ENCODE measurements around the gene TMEM272. TPM values are rescaled to one million over a fixed set of nuclear protein-coding genes. Genes with fewer than 3 reads are reported as not detected.

The TMEM272 gene
- total and polyA plus RNA-seq, 2 experiments from 2014 or later: 0.11 to 0.76 TPM

- TF ChIP-seq STAT1 (IDR thresholded peaks at IDR 0.05; ENCODE audit: unreplicated experiment) (no peak), JUNB (IDR thresholded peaks at IDR 0.05; ENCODE audit: unreplicated experiment) (no peak)
Observed at GRCh38 chr13:51768378-51768921, 76.5 kb downstream of the TMEM272 start (continued).

GRCh38 chr13:51767100-51767499, 77.9 kb downstream of the TMEM272 start:
- Mint-ChIP-seq H3K27me3 (ENCODE audit: insufficient read depth, low read depth, poor library complexity) (peaks cover 21% of the 10 kb centered on the region), H3K4me1 (peaks cover 35% of the 10 kb centered on the region), H3K4me3 (no peak overlapping the region), H3K36me3 (ENCODE audit: low read depth) (peaks cover 12% of the 10 kb centered on the region), H3K27ac (no peak overlapping the region), H3K9me3 (no peaks in the 10 kb centered on the region)
- TF ChIP-seq CTCF (conservative IDR thresholded peaks at IDR 0.05; ENCODE audit: low read depth in 2 of 2): peak; percentile 58 to 84
- no peak for TF ChIP-seq ETS1 (IDR thresholded peaks at IDR 0.05)
- no peaks in the 10 kb centered on the region for H3K9me2 ChIP-seq (ENCODE audit: insufficient read depth)
- peak; percentile 72 for DNase-seq (ENCODE audit: low spot score)
- 0 out of 2 replicates have a peak, but pooled peaks cover 4% of the 10 kb centered on the region for H3F3A ChIP-seq (replicated peaks; ENCODE audit: low read depth)
- no peak overlapping the region for H3K4me3 ChIP-seq
- H3K27me3 ChIP-seq (ENCODE audit: insufficient read depth): no peaks in the 10 kb centered on the region
- no peak overlapping the region; the same call in 1 of the 2 replicates for H3K27ac ChIP-seq (ENCODE audit: low read depth)
- H2AFZ ChIP-seq: no peak overlapping the region
- no peaks in the 10 kb centered on the region for H3K79me2 ChIP-seq (replicated peaks; ENCODE audit: insufficient read depth)
- peak; percentile 17 for ATAC-seq
- peaks cover 3% of the 10 kb centered on the region; the same call in 1 of the 2 replicates for H3K36me3 ChIP-seq (ENCODE audit: insufficient read depth)
- no peak overlapping the region for H3K4me2 ChIP-seq
- no peaks in the 10 kb centered on the region for H4K20me1 ChIP-seq (replicated peaks; ENCODE audit: insufficient read depth)
- H3K4me1 ChIP-seq (ENCODE audit: insufficient read depth): peaks cover 19% of the 10 kb centered on the region

- Mint-ChIP-seq H3K9me3 (no peaks in the 10 kb centered on the region), H3K36me3 (ENCODE audit: low read depth) (peaks cover 27% of the 10 kb centered on the region), H3K4me3 (no peak overlapping the region), H3K27ac (no peak overlapping the region), H3K4me1 (peaks cover 25% of the 10 kb centered on the region), H3K27me3 (ENCODE audit: insufficient read depth, low read depth, poor library complexity) (peaks cover 14% of the 10 kb centered on the region)
- Histone ChIP-seq H3K27me3 (ENCODE audit: insufficient read depth) (no peaks in the 10 kb centered on the region), H3F3A (replicated peaks; ENCODE audit: low read depth) (peaks cover 3% of the 10 kb centered on the region; the same call in 1 of the 2 replicates), H2AFZ (no peak overlapping the region), H4K20me1 (replicated peaks; ENCODE audit: insufficient read depth) (no peaks in the 10 kb centered on the region), H3K4me2 (no peak overlapping the region), H3K79me2 (replicated peaks; ENCODE audit: insufficient read depth) (no peaks in the 10 kb centered on the region), H3K27ac (ENCODE audit: low read depth) (no peak overlapping the region), H3K4me3 (no peak overlapping the region), H3K36me3 (ENCODE audit: insufficient read depth) (peaks cover 3% of the 10 kb centered on the region; the same call in 1 of the 2 replicates), H3K9me2 (ENCODE audit: insufficient read depth) (no peaks in the 10 kb centered on the region), H3K4me1 (ENCODE audit: insufficient read depth) (peaks cover 11% of the 10 kb centered on the region)
- ATAC-seq: no peak
- no peak for TF ChIP-seq EZH2 (IDR thresholded peaks at IDR 0.05; ENCODE audit: low read depth, unreplicated experiment)
- no peak for TF ChIP-seq JUNB (IDR thresholded peaks at IDR 0.05; ENCODE audit: unreplicated experiment)
- TF ChIP-seq NANOG (IDR thresholded peaks at IDR 0.05; ENCODE audit: borderline replicate concordance): no peak
- no peak for TF ChIP-seq CTCF (conservative IDR thresholded peaks at IDR 0.05; ENCODE audit: low read depth in 2 of 2)
- DNase-seq (ENCODE audit: low spot score): no peak
Observed at GRCh38 chr13:51765142-51765515, 79.8 kb downstream of the TMEM272 start.

Data from GM23338 (cell line).